ELR (cell line): Measurements from ENCODE around the gene OXCT1.
"Not testable (repeated sequence)": the region's sequence is repeated elsewhere in the genome, so short reads cannot be mapped to it uniquely, and the experiment has no call there.

Source experiments
- DNase-seq: peaks from one replicate; pipeline ENCODE4 v3.0.0-alpha.2; 2015; ENCODE audit warnings: low read depth

OXCT1 gene

DNA sequence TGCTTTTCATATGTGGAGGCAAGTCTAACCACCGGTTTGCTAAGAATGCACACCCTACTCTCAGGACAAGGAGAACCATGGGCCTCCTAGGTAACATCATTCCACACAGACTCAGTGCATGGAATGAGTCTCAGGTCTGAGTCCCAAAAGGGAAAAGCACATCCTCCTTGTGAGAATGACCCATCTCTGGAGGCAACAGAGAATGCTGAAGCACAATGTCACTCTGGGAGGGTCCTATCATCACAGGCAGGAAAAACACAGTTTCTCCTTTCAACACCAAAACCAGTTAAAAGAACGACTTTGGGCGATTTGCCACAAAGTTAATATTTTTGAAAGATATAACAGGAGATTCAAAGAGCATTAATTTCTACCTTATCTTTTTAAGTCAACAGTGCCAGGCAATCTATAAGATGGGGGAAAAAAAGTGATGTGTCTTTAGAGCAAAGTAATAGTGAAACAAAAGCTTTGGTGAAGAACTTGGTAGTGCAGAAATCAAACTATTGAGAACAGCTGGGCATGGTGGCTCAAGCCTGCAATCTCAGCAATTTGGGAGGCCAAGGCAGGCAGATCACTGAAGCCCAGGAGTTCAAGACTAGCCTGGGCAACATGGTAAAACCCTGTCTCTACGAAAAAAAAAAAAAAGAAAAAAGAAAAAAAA is 97.3 kb downstream of the OXCT1 start:
- DNase-seq = no peak

GRCh38 chr5:41772056-41772455 is 98.2 kb downstream of the OXCT1 start:
- DNase-seq = no peak

- no peak for DNase-seq
Measured at GRCh38 chr5:41770799-41771198, 99.4 kb downstream of the OXCT1 start.

DNA sequence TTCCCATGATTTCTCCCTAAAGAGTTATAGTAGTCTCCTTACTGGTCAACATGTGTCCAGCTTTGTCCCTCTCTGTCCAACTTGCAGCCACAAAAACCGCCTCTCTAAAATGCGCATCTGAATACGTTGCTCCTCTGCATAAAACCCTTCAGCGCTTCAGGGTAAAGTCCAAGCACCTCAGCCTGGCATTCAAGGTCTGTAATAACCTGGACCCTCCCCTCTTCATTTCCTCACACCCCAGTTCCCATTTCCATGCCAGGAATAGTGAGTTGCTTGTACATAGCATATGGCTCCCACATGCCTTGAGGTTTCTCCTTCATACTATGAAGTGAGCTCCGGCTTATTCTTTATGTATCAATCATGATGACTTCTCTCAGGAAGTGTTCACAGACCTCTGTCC is 101.5 kb downstream of the OXCT1 start:
- no peak for DNase-seq

- DNase-seq = no peak
Measured at GRCh38 chr5:41764650-41765049, 105.6 kb downstream of the OXCT1 start.

DNA sequence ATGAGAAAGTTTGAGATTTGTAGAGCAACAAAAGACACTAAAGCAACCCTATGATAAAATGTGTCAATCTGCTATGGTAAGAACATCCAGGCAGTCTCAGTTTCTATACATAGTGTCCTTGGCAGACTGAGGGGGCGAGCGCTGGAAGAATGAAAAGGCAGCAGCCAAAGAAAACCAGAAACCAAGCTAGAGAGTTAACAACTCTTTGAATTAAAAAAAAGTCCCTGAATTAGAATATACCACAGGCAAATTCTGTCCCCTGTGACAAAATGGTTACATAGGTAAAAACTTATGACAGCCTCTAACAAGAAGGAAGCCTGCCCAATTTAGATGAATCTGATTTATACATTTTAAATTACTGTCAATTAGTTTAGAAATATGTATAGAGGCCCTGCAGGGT is 106.7 kb downstream of the OXCT1 start:
- no peak for DNase-seq

GRCh38 chr5:41763081-41763480 is 107.1 kb downstream of the OXCT1 start:
- peak; percentile 43 for DNase-seq

GRCh38 chr5:41762426-41762825 is 107.8 kb downstream of the OXCT1 start:
- no peak for DNase-seq

DNA sequence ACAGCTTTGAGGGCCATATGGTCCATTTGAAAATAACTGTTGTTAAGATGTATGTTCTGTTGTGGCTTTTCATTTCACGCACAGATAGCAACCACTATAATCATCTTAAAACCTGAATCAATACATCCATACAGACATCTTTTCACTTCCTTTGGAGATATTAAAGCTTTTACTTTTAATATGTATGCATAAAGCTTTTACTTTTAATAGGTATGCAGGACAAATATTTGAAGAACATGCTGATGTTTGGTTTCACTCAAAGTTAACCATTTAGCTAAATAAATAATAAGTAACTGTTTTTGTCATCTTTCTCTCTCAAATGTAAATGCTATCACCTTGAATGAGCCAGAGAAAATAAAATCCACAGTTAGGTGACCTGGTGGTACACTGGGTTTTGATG is 108.6 kb downstream of the OXCT1 start:
- no peak for DNase-seq

- no peak for DNase-seq
Measured at GRCh38 chr5:41755705-41756104, 114.5 kb downstream of the OXCT1 start.

DNA sequence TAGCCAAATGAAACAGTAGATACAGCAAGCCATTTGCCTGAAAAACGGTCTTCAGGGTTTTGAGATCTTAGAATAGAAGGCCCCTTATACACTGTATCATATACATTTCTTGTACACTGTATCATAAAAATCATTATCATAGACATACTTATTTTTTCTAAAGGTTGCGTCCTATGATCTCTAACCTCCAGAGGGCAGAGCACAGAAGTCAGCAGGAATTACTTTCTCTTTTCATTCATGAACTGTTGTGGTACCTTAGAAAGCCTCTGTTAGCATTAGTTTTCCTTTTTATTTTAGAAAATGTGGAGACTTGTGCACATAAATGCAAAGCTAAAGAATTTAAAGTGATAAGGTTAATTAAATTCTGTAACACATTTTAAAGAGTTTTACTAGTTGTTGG is 115.4 kb downstream of the OXCT1 start:
- peak; percentile 30 for DNase-seq

DNA sequence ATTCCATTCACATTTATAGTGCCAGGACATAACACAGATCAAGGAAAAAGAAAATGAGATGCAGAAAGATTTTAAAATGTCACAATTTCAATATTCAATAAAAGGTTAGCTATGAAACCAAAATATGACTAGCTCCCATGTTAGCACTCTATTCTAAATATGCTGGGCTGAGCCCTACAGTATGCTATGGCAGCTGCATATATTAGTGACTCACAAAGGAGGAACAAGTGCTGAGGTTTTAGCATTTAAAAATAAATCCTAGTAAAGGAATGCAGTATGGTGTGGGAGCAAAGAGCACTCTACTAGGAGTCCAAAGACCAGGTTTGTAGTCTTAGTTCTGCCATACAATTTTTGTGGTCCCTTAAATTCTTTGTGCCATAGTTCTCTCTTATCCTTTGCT is 118.4 kb downstream of the OXCT1 start:
- peak; percentile 7 for DNase-seq

DNA sequence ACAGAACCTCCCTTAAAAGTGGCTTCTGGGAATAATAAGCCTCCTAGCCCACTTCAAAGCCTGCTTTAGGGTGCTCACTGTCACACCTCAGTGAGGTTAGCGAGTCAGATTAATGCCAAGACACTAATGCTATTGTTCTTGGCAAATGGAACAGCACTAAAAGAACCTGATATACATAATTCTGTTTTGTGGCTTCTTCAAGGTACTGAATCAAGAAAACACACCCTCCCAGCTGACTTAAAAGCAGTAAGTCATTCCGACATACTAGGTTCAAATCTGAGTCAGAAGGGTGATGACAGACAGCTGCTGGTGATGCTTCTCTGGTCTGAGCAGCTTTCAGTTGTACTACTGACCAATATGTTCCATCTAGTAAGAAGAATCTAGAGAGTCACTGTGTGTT is 121.6 kb downstream of the OXCT1 start:
- no peak for DNase-seq

DNA sequence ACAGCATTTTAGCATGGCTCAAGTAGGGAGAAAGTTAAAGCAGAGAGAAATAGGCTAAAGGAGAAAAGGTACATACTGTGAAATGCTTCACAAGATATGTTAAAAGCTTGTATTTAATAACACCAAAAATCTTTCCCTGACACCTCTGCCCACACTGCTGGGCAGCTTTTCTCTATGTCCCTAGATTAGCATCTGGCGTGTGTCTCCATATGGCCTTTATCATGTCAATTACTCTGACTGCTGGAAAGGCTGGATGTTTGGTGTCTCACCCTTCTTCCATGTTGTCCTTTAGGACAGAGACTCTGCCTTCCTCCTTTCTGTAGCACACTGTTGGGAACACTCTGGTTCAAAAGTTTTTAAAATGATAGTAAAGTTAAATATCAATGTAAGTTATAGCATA is 122.5 kb downstream of the OXCT1 start:
- DNase-seq = no peak

GRCh38 chr5:41747301-41747700 is 122.9 kb downstream of the OXCT1 start:
- peak; percentile 20 for DNase-seq

- DNase-seq = not testable (repeated sequence)
Measured at GRCh38 chr5:41742608-41743007, 127.6 kb downstream of the OXCT1 start.

GRCh38 chr5:41738710-41739354 is 131.4 kb downstream of the OXCT1 start:
- no peak for DNase-seq

GRCh38 chr5:41736641-41737040 is 133.6 kb downstream of the OXCT1 start:
- no peak for DNase-seq

DNA sequence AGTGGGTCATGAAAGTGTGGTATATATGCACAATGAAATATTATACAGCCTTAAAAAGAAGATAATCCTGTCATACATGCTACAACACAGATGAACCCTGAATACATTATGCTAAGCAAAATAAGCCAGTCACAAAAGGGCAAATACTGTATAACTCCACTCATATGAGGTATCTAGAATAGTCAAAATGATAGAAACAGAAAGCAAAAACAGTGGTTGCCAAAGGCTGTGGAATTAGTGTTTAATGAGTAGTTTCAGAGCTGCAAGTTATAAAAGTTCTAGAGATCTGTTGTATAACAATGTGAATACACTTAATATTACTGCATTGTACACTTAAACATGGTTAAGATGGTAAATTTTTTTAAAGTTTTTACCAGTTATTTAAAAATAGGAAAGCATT is 135.0 kb downstream of the OXCT1 start:
- no peak for DNase-seq

- DNase-seq = not testable (repeated sequence)
Measured at GRCh38 chr5:41729381-41729780, 140.8 kb downstream of the OXCT1 start.

DNA sequence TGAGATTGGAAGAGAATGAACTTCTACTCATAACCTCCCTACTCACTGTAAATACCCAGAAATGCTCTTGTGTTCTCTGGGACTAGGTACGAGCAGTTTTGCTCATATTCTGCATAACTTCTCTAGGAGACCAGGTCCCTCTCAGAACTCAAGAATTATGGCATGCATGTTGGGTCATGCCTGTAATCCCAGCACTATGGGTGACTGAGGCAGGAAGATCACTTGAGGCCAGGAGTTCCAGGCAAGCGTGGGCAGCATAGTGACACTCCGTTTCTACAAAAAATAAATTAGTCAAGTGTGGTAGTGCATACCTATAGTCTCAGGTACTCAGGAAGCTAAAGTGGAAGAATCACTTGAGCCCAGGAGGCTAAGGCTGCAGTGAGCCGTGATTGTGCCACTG is 141.9 kb downstream of the OXCT1 start:
- DNase-seq = no peak

DNA sequence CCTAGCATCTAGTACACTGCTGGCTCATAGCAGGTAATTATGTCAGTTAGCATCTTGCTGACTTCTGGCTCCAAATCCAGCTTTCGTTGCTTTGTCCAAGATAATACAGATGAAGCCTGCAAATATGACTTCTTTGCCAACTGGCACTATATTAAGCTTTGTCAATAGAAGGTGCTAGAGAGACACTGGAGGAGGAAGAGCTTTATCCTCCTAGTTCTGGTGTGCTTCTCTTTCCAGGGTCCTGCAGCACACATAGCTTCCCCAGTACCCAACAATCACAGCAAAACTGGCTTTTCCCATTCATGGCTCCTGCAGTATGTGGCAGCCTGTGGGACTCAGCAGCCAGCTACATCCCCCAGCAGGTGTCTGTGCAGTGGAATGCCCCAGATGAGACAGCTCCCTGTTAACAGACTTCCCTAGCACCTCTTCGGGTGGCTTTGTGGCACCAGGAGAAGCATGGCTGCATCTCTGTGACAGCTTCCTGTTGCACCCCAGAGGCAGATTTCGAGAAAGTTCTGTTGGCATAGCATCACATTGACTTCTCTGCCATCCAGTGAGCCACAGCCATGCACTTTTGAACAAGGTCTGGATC is 147.8 kb downstream of the OXCT1 start:
- DNase-seq = peak; percentile 20

- no peak for DNase-seq
Measured at GRCh38 chr5:41721516-41721915, 148.7 kb downstream of the OXCT1 start.

- no peak for DNase-seq
Measured at GRCh38 chr5:41716382-41716781, 153.8 kb downstream of the OXCT1 start.
